ENCODE measurements around the gene PRSS1.
"Not testable (repeated sequence)": the region's sequence is repeated elsewhere in the genome, so short reads cannot be mapped to it uniquely, and the experiment has no call there.

Gene PRSS1

DNA sequence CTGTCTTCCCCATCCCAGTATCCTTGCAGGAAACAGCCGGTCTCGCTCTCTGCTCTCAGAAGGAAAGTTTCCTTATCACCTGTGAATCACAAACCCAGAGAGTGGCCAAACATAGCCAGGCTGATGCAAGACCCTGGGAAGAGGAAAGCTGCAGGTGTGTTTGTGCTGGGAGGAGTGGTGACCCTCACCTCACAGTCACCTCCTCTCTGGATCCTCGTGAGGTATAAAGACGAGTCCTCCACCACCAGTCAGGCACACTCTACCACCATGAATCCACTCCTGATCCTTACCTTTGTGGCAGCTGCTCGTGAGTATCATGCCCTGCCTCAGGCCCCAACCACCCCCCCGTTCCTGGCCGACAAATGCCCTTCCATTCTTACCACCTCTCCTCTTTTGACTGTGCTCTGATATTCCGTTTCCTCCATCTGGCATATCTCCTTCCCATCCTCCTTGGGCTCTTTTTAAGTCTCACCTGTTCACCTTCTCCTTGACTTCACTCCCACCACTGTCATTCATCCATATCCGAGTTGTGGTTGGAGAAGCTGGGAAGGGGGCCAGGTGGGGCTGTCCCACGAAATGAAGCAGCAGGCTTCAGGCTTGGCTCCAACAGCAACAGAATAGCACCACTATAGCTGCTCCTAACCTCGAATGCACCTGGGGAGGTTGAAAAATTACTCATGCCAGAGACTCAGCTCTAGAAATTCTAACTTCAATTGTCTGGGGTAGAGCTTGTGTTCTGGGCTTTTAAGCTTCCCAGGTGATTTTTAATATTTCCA is at the start of gene PRSS1:
TSS of gene PRSS1 (plus strand) at position 255 of the 776 bp plus-strand sequence. CDS start at position 268, 13 bp downstream.
- DNase-seq (ENCODE audit: low spot score): no peak

GRCh38 chr7:142700935-142701334 is 48.3 kb upstream of the PRSS1 start:
- DNase-seq (ENCODE audit: low spot score): not testable (repeated sequence)

- no peak for DNase-seq (ENCODE audit: low spot score)
These were observed 45.5 kb upstream of the PRSS1 start for GRCh38 chr7:142703655-142704305.

DNA sequence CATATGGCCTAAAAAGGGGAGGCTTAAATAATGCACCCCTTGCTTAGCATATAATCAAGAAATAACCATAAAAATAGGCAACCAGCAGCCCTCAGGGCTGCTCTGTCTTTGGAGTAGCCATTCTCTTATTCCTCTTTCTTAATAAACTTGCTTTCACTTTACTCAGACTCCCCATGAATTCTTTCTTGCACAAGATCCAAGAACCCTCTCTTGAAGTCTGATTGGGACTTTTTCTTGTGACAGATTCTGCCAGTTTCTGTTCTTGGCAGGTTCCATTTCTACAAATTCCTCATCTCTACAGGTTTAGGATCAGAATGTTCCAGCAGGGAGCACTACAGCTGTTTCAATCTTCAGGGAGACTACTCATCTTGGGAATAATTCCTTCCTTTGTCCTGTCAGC is 40.5 kb upstream of the PRSS1 start:
- not testable (repeated sequence) for DNase-seq (ENCODE audit: low spot score)

DNA sequence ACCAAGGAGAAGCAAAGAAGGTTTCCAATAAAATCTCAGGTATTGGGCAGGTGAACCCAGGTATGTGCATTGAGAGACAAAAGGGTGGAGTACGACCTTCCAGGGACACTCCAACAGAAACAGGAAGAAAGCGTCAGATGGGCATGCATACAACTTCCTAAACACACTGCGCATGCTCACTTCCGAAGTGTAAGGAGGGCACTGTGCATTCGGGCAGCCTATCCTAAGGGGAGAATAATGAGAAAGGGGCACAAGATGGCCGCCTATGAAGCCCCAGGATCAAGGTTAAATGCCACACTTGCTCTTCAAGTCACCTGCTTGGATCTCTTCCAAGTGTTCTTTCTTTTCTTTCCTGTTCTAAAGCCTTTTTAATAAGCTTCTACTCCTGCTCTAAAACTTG is 39.4 kb upstream of the PRSS1 start:
- no peak for DNase-seq (ENCODE audit: low spot score)

DNA sequence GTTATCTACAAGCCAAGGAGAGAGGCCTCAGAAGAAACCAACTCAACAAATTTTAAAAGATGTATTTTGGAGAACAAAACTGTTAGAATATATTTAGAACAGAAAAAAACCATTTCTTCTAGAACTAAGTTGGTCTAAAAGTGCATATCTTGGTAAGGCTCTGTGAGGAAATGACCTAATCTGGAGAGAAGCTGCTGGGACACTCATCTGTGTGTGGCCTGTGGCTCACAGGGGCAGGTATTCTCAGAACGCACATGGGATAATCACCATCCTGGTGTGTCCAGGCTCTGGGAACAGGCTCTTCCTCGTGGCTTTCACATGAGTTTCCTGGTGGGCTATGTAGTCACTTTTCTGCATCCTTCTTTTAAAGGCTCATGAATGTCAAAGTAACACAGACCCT is 38.1 kb upstream of the PRSS1 start:
- DNase-seq (ENCODE audit: low spot score): no peak

- DNase-seq (ENCODE audit: low spot score): peak; percentile 36
These were observed 37.3 kb upstream of the PRSS1 start for GRCh38 chr7:142711746-142712616.

DNA sequence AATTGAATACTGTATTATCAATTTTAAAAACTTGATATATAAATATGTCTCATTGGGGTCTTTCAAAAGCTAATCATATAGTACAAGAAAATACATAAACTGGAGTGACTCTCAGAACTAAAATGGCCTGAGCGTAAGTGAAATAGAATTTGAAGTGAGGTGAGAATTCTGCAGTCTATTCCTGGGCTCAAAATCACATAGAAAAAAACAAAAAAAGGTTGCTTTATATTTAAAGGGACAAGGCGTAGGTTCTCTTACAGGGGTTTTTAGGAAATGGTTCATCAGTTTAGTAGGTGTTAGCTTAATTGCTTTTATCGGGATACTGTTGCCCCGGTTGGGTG is 36.7 kb upstream of the PRSS1 start:
- DNase-seq (ENCODE audit: low spot score): no peak

DNA sequence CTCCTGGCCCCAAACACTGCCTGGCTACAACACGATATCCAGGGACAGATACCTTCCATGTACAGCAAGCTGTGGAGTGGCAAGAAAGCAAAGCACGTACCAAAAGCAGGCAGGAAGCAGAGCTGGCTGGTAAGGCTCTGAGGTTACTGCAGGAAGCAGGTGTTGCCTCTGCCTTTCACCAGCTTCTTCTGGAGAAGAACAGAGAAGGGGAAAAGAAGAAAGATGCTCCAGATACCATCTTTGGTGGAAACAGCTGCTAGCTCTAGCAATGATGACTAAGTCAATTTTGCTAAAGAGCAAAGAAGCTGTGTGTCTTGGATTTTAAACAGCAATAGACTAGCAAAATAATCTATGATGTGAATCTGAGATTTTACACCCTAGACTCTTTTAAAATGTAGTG is 34.9 kb upstream of the PRSS1 start:
- peak; percentile 53 for DNase-seq (ENCODE audit: low spot score)

- DNase-seq (ENCODE audit: low spot score): no peak
These were observed 32.7 kb upstream of the PRSS1 start for GRCh38 chr7:142716596-142716995.

DNA sequence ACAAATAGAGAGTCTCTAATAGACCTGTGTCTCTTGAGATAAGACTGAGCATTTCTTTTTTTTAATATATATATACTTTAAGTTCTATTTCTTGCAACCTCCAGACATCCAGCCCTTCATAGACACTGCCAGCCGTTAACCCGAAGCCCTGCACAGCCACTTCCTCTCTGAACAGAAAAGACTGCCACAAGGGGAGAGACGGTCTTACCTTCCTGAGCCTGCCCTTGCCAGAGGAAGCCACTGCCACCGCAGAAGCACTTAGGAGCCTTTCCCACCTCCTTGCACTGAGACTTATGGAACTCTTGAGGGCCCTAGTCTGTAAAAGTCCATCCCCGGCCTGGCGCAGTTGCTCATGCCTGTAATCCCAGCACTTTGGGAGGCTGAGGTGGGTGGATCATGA is 31.8 kb upstream of the PRSS1 start:
- no peak for DNase-seq (ENCODE audit: low spot score)

DNA sequence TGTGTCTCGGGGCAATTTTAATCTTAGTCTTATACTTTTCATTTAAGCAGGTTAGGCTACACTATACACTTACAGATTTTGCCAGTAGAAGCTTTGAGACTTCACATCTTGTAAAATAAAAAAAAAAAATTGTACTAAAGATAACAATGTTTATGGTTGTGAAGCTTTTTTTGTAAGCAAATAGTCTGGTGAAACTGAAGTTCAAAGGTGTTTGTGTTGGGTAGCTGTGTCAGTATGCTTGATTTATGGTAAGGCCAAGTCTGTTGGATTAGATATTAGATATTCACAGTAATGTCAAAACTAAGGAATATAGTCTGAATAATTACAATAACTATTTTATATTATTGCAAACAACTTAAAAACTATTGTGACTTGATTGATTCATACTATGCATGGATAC is 31.0 kb upstream of the PRSS1 start:
- no peak for DNase-seq (ENCODE audit: low spot score)

- DNase-seq (ENCODE audit: low spot score): no peak
These were observed 29.0 kb upstream of the PRSS1 start for GRCh38 chr7:142720172-142720773.

- DNase-seq (ENCODE audit: low spot score): no peak
These were observed 28.3 kb upstream of the PRSS1 start for GRCh38 chr7:142720986-142721385.

GRCh38 chr7:142722248-142722794 is 27.0 kb upstream of the PRSS1 start:
- DNase-seq (ENCODE audit: low spot score): no peak

DNA sequence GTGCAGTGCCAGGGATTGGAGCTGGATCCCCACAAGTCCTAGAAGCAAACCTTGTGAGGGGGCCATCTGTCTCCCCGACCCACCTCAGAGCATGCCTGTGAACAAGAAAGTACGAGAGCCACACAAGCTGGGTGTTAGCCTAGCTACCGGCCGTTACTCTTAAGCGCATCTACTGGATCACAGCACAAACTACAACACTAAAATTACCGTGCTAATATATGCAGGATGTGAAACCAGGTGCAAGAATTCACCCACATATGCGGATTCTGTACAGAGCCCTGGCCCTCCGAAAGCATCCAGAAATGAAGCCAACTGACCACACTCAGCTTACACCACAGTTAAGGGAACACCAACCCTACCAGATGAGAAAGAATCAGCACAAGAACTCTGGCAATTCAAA is 16.0 kb upstream of the PRSS1 start:
- DNase-seq (ENCODE audit: low spot score): no peak

DNA sequence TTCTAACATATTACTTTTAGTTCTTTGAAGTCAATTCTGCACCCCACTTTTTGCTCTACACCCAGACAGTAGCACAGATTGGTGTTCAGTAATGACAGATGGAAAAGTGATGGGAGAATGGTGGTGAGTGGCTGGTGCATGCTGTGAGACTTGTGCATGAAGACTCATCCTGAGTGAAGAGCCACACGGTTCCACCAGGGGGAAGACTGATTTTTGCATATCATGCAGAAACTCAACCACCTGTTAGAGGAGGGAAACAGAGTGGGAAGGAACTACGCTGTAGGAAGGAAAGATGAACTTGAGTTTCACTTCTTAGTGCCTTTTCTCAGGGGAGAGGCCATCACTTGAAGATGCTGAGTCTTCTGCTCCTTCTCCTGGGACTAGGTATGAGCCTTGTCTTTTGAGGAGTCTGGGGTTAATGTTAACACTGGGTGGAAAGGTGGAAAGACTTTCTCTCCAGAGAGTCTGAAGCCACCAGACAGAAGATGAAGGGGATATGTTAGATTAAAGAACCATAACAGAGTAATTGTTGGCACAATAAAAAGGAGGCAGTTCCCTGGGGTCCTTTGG is 9.3 kb upstream of the PRSS1 start:
- DNase-seq (ENCODE audit: low spot score): no peak

GRCh38 chr7:142740786-142741185 is 8.5 kb upstream of the PRSS1 start:
- no peak for DNase-seq (ENCODE audit: low spot score)

DNA sequence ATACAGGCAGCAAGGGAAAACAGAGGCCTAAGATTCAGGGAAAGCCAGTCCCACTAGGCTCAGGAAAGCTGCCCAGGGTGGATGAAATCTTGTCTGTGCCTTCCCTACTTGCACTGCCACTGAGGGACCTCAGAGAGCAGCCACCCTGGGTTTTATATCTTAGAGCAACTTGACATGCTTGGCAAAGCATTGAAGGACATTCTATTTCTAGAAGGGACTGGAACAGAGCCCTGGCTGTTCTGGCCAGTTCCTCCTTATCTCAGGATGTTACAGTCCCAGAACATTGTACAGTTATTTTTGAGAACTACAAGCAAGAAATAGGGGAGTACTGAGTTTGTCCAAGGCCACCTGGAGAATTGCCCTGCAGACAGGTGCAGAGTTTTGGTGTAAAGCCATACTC is 7.3 kb upstream of the PRSS1 start:
- DNase-seq (ENCODE audit: low spot score): not testable (repeated sequence)

DNA sequence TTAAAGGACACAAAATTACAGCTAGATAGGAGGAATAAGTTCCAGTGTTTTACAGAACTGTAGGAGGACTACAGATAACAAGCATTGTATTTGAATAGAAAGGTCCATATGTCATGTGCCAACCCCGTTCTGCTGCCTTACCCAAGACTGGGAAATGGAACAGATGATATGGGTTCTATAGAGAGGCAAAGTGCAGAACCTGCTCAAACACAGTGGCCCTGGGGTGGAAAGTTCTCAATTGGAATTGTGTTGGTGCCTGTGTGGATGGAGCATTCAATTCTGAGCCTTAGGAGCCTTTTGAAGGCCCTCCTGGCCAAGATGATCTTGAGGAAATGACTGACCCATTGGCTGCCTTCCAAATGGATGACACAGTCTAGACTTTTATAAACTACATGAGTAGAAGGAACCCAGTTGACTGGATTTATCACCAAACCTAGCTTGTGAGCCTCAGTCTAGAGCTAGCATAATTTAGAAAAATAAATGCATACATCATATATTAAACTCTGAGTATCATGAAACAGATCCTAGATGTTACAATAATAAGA is 4.1 kb upstream of the PRSS1 start:
- no peak for DNase-seq (ENCODE audit: low spot score)

DNA sequence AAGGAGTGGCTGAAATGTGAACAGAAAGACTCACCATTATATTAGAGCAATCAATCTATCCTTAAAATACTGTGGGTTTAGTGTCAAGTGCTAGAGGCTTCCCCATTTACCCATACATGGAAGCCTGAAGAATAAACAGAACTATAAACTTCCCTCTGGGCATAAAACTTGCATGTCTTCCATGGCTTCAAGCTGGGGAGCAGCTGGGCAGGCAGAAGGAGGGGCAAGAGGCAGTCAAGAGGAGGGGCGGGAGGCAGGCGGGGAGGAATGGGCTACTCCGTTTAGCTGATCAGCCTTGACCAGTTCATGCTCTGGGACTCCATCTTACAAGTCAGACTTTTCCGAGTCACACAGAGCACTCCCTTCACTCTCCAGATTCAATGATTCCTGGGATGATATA is 3.5 kb upstream of the PRSS1 start:
- DNase-seq (ENCODE audit: low spot score): no peak

GRCh38 chr7:142746264-142746663 is 3.0 kb upstream of the PRSS1 start:
- no peak for DNase-seq (ENCODE audit: low spot score)

Data from CD4-positive, alpha-beta T cell treated with Interleukin-2 at 100 ng/mL for 4 hours (primary cell).